GM21423 (cell line): ENCODE results near the gene MRC1.

ENCODE experiments used
- ATAC-seq: cut with Tn5 transposase; IDR thresholded peaks from one replicate; pipeline ENCODE4 v1.9.1; 2021; ENCODE audit warnings: mild to moderate bottlenecking, moderate library complexity; ENCODE audit not compliant: unreplicated experiment

Gene MRC1

GRCh38 chr10:17842641-17843040 lies 33.5 kb downstream of the MRC1 start:
- no peak for ATAC-seq

- no peak for ATAC-seq
These were observed 38.6 kb downstream of the MRC1 start for GRCh38 chr10:17847585-17848296.

- no peak for ATAC-seq
These were observed 39.5 kb downstream of the MRC1 start for GRCh38 chr10:17848646-17849045.

GRCh38 chr10:17850501-17850900 lies 41.4 kb downstream of the MRC1 start:
- ATAC-seq = no peak

GRCh38 chr10:17851611-17852010 lies 42.5 kb downstream of the MRC1 start:
- ATAC-seq = no peak

- no peak for ATAC-seq
These were observed 45.0 kb downstream of the MRC1 start for GRCh38 chr10:17854044-17854652.

GRCh38 chr10:17857040-17857439 lies 47.9 kb downstream of the MRC1 start:
- no peak for ATAC-seq

GRCh38 chr10:17859492-17860156 lies 50.5 kb downstream of the MRC1 start:
- ATAC-seq = no peak

GRCh38 chr10:17861760-17862159 lies 52.6 kb downstream of the MRC1 start:
- ATAC-seq = no peak

GRCh38 chr10:17865351-17865750 lies 56.2 kb downstream of the MRC1 start:
- ATAC-seq = no peak

GRCh38 chr10:17866346-17866745 lies 57.2 kb downstream of the MRC1 start:
- no peak for ATAC-seq

- ATAC-seq = no peak
These were observed 57.9 kb downstream of the MRC1 start for GRCh38 chr10:17867056-17867455.

GRCh38 chr10:17871036-17871435 lies 61.9 kb downstream of the MRC1 start:
- no peak for ATAC-seq

GRCh38 chr10:17872191-17873091 lies 63.3 kb downstream of the MRC1 start:
- no peak for ATAC-seq

- no peak for ATAC-seq
These were observed 64.8 kb downstream of the MRC1 start for GRCh38 chr10:17873946-17874345.

- ATAC-seq = no peak
These were observed 68.0 kb downstream of the MRC1 start for GRCh38 chr10:17877121-17877520.

GRCh38 chr10:17878896-17879295 lies 69.7 kb downstream of the MRC1 start:
- ATAC-seq = no peak

GRCh38 chr10:17880601-17881000 lies 71.5 kb downstream of the MRC1 start:
- no peak for ATAC-seq

- no peak for ATAC-seq
These were observed 73.4 kb downstream of the MRC1 start for GRCh38 chr10:17882557-17882956.

GRCh38 chr10:17883621-17884020 lies 74.5 kb downstream of the MRC1 start:
- no peak for ATAC-seq

GRCh38 chr10:17888189-17888588 lies 79.0 kb downstream of the MRC1 start:
- ATAC-seq = no peak
